GM12873 (cell line): ENCODE data around the gene GRK4.

Experiments used
- TF ChIP-seq, protein P1 (sequence below): IDR thresholded peaks from 2 replicates; pipeline ENCODE4 v1.5.1; 2012; ENCODE audit warnings: low read depth, mild to moderate bottlenecking, moderate library complexity, low read length, control low read depth; ENCODE audit not compliant: insufficient read depth; ENCODE audit errors: missing control alignments

GRK4 gene

DNA sequence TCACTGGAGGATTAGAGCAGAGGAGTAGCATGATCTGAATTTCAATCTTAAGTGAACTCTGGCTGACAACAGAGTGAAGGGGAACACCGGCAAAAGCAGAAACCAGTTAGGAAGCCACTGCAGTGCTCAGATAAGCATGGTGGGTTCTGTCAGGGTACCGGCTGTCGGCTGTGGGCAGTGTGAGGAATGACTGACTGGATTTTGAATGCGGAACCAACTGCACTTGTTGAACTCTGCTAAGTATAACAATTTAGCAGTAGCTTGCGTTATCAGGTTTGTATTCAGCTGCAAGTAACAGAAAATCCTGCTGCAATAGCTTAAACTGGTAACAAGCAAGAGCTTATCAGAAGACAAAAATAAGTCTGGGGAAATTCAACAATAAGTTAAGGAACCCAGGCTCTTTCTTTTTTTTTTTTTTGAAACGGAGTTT lies 116.3 kb downstream of the GRK4 start:
- TF ChIP-seq, protein P1, sequence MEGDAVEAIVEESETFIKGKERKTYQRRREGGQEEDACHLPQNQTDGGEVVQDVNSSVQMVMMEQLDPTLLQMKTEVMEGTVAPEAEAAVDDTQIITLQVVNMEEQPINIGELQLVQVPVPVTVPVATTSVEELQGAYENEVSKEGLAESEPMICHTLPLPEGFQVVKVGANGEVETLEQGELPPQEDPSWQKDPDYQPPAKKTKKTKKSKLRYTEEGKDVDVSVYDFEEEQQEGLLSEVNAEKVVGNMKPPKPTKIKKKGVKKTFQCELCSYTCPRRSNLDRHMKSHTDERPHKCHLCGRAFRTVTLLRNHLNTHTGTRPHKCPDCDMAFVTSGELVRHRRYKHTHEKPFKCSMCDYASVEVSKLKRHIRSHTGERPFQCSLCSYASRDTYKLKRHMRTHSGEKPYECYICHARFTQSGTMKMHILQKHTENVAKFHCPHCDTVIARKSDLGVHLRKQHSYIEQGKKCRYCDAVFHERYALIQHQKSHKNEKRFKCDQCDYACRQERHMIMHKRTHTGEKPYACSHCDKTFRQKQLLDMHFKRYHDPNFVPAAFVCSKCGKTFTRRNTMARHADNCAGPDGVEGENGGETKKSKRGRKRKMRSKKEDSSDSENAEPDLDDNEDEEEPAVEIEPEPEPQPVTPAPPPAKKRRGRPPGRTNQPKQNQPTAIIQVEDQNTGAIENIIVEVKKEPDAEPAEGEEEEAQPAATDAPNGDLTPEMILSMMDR: no peak

DNA sequence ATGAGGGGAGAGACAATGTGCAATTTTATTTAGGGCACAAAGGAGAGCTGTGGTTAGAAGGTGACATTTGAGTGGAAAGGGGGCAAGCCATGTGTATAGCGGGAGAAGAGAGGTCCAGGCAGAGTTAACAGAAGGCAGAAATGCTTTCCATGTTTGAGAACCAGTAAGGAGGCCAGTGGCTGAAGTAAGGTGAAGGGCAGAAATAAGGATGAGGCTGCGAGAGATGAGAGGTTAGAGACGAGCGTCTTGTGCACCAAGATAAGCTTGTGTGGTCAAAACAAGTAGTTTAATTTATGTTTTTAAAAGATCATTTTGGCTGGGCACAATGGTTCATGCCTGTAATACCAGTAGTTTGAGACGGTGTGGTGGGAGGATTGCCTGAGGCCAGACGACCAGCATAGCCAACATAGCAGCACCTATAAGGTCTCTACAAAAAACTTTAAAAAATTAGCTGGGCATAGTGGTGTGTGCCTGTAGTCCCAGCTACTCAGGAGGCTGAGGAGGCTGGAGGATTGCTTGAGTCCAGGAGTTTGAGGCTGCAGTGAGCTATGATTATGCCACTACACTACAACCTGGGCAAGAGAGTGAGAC lies 119.6 kb downstream of the GRK4 start:
- TF ChIP-seq, protein P1: no peak

DNA sequence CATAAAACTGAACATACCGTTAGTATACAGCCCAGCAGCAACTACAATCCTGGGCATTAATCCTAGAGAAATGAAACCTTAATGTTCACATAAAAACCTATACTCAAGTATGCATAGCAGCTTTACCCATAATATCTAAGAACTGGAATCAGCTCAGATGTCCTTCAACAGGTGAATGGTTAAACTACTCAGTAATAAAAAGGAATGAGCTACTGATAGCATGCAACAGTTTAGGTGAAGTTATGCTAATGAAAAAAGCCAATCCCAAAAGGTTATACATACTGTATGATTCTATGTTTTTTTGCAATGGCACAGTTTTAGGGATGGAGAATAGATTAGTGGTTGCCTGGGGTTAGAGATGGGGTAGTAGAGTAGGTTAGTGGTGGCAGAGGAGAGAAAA lies 120.4 kb downstream of the GRK4 start:
- TF ChIP-seq, protein P1: no peak

DNA sequence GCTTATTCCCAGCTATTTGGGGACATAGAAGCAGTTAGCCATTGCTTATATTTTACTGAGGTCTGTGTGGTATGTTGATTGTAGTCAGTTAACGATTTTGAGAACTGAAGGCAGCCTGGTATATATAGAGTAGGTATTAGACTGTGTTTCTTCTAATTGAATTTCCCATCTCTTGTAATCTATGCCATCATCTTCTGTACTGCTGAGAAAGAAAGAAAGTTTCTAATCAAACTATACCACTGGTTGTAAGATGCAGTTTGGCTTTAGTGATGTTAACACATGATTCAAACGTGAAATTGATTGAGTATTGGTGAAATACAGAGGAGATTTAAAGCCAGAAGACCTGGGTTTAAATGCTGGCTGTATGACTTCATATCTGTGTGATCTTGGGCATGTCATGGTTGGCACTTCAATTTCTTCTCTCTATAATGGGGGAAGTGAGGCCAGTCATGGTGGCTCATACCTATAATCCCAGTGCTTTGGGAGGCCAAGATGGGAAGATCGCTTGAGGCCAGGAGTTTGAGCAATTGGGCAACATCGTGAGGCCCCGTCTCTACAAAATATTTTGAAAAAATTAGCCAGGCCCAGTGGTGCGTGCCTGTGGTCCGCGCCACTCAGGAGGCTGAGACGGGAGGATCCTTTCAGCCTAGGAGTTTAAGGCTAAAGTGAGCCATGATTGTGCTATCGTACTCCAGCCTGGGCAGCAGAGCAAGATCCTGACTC lies 122.7 kb downstream of the GRK4 start:
- TF ChIP-seq, protein P1: no peak

DNA sequence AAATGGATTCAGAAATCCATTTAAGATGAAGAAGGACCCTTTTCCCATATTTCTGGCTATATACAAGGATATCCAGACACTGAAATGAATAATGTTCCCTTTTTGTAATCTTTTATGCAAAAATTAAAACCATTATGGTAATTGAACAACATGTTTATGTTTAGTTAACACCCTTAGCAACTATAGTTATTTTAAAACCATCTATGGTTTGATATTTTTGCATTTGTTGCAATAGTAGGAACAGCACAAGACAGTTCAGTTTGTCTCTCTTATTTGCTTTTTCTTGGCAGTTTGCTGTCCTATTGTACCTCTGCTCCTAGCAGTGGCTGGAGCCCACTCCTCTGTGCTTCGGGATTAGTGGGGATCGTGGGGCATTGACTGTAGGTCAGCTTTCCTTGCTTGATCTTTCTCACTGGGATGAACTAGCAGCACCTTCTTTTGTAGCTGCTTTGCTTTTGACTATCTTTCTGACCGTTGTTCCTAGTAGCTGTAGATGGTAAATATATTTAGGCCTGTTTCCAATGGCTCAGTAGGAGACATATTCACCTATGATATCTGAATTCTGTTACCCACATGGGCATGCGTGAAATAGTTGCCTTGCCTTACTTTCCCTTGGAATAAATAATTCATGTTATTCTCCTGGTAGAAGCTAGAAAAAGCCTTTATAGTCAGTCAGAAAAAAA lies 123.9 kb downstream of the GRK4 start:
- TF ChIP-seq, protein P1: no peak
